ENCODE measurements around the gene HOXB7. TPM values are rescaled to one million over a fixed set of nuclear protein-coding genes. Genes with fewer than 3 reads are reported as not detected.

HOXB7 gene
- total RNA-seq, 1 experiment from 2014 or later, result not detected

DNA sequence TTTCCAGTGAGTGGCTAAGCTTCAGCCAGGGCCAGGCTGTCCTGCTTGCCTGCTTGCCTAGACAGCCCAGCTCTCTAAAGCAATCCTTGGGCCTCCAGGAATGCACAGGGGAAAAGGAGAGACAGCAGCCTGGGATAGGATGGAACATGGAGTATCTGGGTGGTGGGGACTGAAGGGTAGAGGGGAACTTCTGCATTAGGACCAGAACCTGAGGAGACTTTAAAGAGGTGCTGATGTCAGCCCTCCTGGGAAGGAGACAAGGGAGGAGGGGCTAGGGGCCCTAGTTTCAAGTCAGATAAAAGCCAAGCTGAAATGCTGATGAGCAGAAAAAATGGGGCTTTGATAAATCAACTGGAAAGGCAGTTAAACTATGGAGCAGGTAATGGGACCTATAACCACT, 1.8 kb downstream of the HOXB7 start (continued):
- TF ChIP-seq, protein P1, sequence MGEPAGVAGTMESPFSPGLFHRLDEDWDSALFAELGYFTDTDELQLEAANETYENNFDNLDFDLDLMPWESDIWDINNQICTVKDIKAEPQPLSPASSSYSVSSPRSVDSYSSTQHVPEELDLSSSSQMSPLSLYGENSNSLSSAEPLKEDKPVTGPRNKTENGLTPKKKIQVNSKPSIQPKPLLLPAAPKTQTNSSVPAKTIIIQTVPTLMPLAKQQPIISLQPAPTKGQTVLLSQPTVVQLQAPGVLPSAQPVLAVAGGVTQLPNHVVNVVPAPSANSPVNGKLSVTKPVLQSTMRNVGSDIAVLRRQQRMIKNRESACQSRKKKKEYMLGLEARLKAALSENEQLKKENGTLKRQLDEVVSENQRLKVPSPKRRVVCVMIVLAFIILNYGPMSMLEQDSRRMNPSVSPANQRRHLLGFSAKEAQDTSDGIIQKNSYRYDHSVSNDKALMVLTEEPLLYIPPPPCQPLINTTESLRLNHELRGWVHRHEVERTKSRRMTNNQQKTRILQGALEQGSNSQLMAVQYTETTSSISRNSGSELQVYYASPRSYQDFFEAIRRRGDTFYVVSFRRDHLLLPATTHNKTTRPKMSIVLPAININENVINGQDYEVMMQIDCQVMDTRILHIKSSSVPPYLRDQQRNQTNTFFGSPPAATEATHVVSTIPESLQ (CRISPR knock-in tag; IDR thresholded peaks at IDR 0.05), result no peak

DNA sequence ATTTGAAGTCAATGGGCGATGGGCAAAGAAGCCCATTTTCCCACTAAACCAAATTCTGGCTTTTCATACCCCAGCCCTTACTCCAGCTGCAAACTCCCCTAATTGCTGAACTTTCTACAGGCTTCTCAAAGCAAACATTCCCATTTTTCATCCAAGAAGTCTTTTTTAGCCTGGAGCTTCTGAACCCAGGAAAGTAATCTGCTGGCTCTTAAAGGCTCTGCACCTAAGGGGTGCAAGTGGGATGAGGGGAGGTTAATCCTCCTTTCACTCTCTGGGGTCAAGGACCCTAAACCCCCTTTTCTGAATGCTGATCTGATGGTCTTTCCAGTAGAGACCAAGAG, 2.4 kb downstream of the HOXB7 start:
- peaks cover 100% of the 10 kb centered on the region; the same call in 1 of the 2 replicates for H3K27me3 Mint-ChIP-seq (ENCODE audit: low read depth)
- H3K27ac Mint-ChIP-seq, result no peak overlapping the region
- TF ChIP-seq, protein P2, sequence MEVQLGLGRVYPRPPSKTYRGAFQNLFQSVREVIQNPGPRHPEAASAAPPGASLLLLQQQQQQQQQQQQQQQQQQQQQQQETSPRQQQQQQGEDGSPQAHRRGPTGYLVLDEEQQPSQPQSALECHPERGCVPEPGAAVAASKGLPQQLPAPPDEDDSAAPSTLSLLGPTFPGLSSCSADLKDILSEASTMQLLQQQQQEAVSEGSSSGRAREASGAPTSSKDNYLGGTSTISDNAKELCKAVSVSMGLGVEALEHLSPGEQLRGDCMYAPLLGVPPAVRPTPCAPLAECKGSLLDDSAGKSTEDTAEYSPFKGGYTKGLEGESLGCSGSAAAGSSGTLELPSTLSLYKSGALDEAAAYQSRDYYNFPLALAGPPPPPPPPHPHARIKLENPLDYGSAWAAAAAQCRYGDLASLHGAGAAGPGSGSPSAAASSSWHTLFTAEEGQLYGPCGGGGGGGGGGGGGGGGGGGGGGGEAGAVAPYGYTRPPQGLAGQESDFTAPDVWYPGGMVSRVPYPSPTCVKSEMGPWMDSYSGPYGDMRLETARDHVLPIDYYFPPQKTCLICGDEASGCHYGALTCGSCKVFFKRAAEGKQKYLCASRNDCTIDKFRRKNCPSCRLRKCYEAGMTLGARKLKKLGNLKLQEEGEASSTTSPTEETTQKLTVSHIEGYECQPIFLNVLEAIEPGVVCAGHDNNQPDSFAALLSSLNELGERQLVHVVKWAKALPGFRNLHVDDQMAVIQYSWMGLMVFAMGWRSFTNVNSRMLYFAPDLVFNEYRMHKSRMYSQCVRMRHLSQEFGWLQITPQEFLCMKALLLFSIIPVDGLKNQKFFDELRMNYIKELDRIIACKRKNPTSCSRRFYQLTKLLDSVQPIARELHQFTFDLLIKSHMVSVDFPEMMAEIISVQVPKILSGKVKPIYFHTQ (CRISPR knock-in tag; IDR thresholded peaks at IDR 0.05), result no peak
- TF ChIP-seq ZNF263 (CRISPR knock-in tag; IDR thresholded peaks at IDR 0.05; ENCODE audit: low read depth) (no peak), ZNF671 (CRISPR knock-in tag; IDR thresholded peaks at IDR 0.05) (no peak), NR2C2 (CRISPR knock-in tag; IDR thresholded peaks at IDR 0.05) (no peak), FOXK1 (CRISPR knock-in tag; IDR thresholded peaks at IDR 0.05) (no peak), CBFB (CRISPR knock-in tag; IDR thresholded peaks at IDR 0.05; ENCODE audit: low read depth) (no peak), JUN (CRISPR knock-in tag; IDR thresholded peaks at IDR 0.05) (no peak), FOXJ3 (CRISPR knock-in tag; IDR thresholded peaks at IDR 0.05; ENCODE audit: borderline replicate concordance) (no peak), NR3C1 (CRISPR knock-in tag; conservative IDR thresholded peaks at IDR 0.05; ENCODE audit: low read depth) (no peak)
- TF ChIP-seq, protein P3, sequence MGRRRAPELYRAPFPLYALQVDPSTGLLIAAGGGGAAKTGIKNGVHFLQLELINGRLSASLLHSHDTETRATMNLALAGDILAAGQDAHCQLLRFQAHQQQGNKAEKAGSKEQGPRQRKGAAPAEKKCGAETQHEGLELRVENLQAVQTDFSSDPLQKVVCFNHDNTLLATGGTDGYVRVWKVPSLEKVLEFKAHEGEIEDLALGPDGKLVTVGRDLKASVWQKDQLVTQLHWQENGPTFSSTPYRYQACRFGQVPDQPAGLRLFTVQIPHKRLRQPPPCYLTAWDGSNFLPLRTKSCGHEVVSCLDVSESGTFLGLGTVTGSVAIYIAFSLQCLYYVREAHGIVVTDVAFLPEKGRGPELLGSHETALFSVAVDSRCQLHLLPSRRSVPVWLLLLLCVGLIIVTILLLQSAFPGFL (CRISPR knock-in tag; IDR thresholded peaks at IDR 0.05; ENCODE audit: borderline replicate concordance), result no peak
- TF ChIP-seq, protein P4, sequence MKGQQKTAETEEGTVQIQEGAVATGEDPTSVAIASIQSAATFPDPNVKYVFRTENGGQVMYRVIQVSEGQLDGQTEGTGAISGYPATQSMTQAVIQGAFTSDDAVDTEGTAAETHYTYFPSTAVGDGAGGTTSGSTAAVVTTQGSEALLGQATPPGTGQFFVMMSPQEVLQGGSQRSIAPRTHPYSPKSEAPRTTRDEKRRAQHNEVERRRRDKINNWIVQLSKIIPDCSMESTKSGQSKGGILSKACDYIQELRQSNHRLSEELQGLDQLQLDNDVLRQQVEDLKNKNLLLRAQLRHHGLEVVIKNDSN (CRISPR knock-in tag; IDR thresholded peaks at IDR 0.05), result no peak
- TF ChIP-seq, protein P5, sequence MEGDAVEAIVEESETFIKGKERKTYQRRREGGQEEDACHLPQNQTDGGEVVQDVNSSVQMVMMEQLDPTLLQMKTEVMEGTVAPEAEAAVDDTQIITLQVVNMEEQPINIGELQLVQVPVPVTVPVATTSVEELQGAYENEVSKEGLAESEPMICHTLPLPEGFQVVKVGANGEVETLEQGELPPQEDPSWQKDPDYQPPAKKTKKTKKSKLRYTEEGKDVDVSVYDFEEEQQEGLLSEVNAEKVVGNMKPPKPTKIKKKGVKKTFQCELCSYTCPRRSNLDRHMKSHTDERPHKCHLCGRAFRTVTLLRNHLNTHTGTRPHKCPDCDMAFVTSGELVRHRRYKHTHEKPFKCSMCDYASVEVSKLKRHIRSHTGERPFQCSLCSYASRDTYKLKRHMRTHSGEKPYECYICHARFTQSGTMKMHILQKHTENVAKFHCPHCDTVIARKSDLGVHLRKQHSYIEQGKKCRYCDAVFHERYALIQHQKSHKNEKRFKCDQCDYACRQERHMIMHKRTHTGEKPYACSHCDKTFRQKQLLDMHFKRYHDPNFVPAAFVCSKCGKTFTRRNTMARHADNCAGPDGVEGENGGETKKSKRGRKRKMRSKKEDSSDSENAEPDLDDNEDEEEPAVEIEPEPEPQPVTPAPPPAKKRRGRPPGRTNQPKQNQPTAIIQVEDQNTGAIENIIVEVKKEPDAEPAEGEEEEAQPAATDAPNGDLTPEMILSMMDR (IDR thresholded peaks at IDR 0.05), result no peak
- TF ChIP-seq, protein P6, sequence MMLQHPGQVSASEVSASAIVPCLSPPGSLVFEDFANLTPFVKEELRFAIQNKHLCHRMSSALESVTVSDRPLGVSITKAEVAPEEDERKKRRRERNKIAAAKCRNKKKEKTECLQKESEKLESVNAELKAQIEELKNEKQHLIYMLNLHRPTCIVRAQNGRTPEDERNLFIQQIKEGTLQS (CRISPR knock-in tag; conservative IDR thresholded peaks at IDR 0.05), result no peak
- TF ChIP-seq, protein P7, sequence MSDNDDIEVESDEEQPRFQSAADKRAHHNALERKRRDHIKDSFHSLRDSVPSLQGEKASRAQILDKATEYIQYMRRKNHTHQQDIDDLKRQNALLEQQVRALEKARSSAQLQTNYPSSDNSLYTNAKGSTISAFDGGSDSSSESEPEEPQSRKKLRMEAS (CRISPR knock-in tag; IDR thresholded peaks at IDR 0.05), result no peak
- TF ChIP-seq, protein P8, sequence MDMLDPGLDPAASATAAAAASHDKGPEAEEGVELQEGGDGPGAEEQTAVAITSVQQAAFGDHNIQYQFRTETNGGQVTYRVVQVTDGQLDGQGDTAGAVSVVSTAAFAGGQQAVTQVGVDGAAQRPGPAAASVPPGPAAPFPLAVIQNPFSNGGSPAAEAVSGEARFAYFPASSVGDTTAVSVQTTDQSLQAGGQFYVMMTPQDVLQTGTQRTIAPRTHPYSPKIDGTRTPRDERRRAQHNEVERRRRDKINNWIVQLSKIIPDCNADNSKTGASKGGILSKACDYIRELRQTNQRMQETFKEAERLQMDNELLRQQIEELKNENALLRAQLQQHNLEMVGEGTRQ (CRISPR knock-in tag; IDR thresholded peaks at IDR 0.05), result no peak
- TF ChIP-seq, protein P9, sequence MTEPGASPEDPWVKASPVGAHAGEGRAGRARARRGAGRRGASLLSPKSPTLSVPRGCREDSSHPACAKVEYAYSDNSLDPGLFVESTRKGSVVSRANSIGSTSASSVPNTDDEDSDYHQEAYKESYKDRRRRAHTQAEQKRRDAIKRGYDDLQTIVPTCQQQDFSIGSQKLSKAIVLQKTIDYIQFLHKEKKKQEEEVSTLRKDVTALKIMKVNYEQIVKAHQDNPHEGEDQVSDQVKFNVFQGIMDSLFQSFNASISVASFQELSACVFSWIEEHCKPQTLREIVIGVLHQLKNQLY (CRISPR knock-in tag; IDR thresholded peaks at IDR 0.05), result no peak
- TF ChIP-seq, protein P10, sequence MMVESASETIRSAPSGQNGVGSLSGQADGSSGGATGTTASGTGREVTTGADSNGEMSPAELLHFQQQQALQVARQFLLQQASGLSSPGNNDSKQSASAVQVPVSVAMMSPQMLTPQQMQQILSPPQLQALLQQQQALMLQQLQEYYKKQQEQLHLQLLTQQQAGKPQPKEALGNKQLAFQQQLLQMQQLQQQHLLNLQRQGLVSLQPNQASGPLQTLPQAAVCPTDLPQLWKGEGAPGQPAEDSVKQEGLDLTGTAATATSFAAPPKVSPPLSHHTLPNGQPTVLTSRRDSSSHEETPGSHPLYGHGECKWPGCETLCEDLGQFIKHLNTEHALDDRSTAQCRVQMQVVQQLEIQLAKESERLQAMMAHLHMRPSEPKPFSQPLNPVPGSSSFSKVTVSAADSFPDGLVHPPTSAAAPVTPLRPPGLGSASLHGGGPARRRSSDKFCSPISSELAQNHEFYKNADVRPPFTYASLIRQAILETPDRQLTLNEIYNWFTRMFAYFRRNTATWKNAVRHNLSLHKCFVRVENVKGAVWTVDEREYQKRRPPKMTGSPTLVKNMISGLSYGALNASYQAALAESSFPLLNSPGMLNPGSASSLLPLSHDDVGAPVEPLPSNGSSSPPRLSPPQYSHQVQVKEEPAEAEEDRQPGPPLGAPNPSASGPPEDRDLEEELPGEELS (CRISPR knock-in tag; IDR thresholded peaks at IDR 0.05), result no peak
- H3K36me3 Mint-ChIP-seq, result 0 out of 2 replicates have a peak, but pooled peaks cover 5% of the 10 kb centered on the region
- ChIA-PET CTCF (interaction anchor here (0.7 to 1.2 kb wide), 2 partner anchors 28 to 53 kb away, joined by 4 to 11 read pairs; no protein-coding TSS in a partner anchor), POLR2A (no interaction called here)
- peaks cover 29% of the 10 kb centered on the region for H3K4me1 Mint-ChIP-seq
- ATAC-seq, result no peak
- H3K4me3 Mint-ChIP-seq, result no peak overlapping the region
- DNase-seq (ENCODE audit: low spot score), result no peak
- H3K9me3 Mint-ChIP-seq, result no peaks in the 10 kb centered on the region
